ENCODE results near the gene OTOP2. TPM values are rescaled to one million over a fixed set of nuclear protein-coding genes. Genes with fewer than 3 reads are reported as not detected.

Gene OTOP2
- total and polyA plus RNA-seq, 2 of the 8 experiments (the other 6 are each of a cell fraction or from before 2014, with no cell fraction given): 0.23 TPM; not detected in 1

- Histone ChIP-seq H4K8ac (ENCODE audit: extremely low read depth, insufficient read depth, low read length) (0 out of 2 replicates have a peak overlapping the region, but pooled peaks have one; percentile 62), H3K23ac (ENCODE audit: insufficient read length) (no peak overlapping the region), H3K56ac (replicated peaks; ENCODE audit: insufficient read length, low read depth, low read length) (peak overlapping the region; percentile 9), H2BK12ac (ENCODE audit: low read depth, low read length) (peak overlapping the region; percentile 99; the same call in 1 of the 2 replicates), H2BK120ac (replicated peaks; ENCODE audit: low read depth, low read length) (no peak overlapping the region), H3K4me3 (ENCODE audit: extremely low read depth in 1 of 4, insufficient read depth in 2 of 4, low read depth in 3 of 4, low read length in 4 of 4) (no peak overlapping the region), H2BK20ac (ENCODE audit: low read length) (peak overlapping the region; percentile 15; the same call in 1 of the 2 replicates), H4K5ac (ENCODE audit: insufficient read length, low read depth, low read length) (no peak overlapping the region), H2AFZ (ENCODE audit: low read length) (no peak overlapping the region), H2BK5ac (ENCODE audit: low read depth, low read length) (peak overlapping the region; percentile 54; the same call in 1 of the 2 replicates), H3K9me3 (ENCODE audit: insufficient read depth in 2 of 2, low read depth in 1 of 2, low read length in 1 of 2) (no peaks in the 10 kb centered on the region), H3K23me2 (ENCODE audit: low read depth, low read length) (peaks cover 9% of the 10 kb centered on the region; the same call in 1 of the 2 replicates), H3K4me2 (ENCODE audit: insufficient read depth in 1 of 2, low read depth in 2 of 2, low read length in 2 of 2) (no peak overlapping the region), H2BK15ac (ENCODE audit: low read length) (peak overlapping the region; percentile 99; the same call in 1 of the 2 replicates), H4K91ac (replicated peaks; ENCODE audit: insufficient read length, low read length) (peak overlapping the region; percentile 90), H3K36me3 (ENCODE audit: control insufficient read depth in 2 of 4, insufficient read depth in 4 of 4, low read length in 3 of 4) (no peaks in the 10 kb centered on the region; a peak in 1 of 8 replicates), H3K14ac (ENCODE audit: insufficient read length) (no peak overlapping the region), H3K4ac (replicated peaks; ENCODE audit: insufficient read length, low read depth, low read length) (peak overlapping the region; percentile 59), H3K79me1 (ENCODE audit: low read depth, low read length) (no peaks in the 10 kb centered on the region), H2AK5ac (ENCODE audit: low read depth, low read length) (no peak overlapping the region), H3K79me2 (ENCODE audit: control insufficient read depth in 1 of 2, insufficient read depth in 2 of 2, low read length in 2 of 2) (no peaks in the 10 kb centered on the region), H3K27me3 (replicated peaks in 1 of 4; ENCODE audit: control insufficient read depth in 3 of 4, extremely low read depth in 1 of 4, insufficient read depth in 3 of 4, low read length in 3 of 4) (peaks cover 28 to 38% (median 31%) of the 10 kb centered on the region in 4 experiments), H3K9ac (replicated peaks in 1 of 4; ENCODE audit: extremely low read depth in 1 of 4, low read depth in 3 of 4, low read length in 3 of 4) (no peak overlapping the region), H3K4me1 (replicated peaks in 1 of 4; ENCODE audit: control insufficient read depth in 3 of 4, insufficient read depth in 4 of 4, low read length in 3 of 4) (peaks cover 0 to 19% (median 16%) of the 10 kb centered on the region in 4 experiments; a peak in 6 of 7 replicates), H3K27ac (ENCODE audit: low read depth, low read length) (no peak overlapping the region), H3K18ac (ENCODE audit: extremely low read depth, low read length) (peak overlapping the region; percentile 55), H4K20me1 (replicated peaks in 1 of 2; ENCODE audit: control insufficient read depth in 1 of 2, insufficient read depth in 2 of 2, low read length in 2 of 2) (peaks cover 0 to 7% of the 10 kb centered on the region in 2 experiments)
- ChIA-PET CTCF (ENCODE audit: partially characterized antibody) (interaction anchor here (1.1 to 49.9 kb wide), 16 partner anchors 10 to 129 kb away, joined by 3 to 1072 read pairs (median 6); partner anchors contain the start of genes FADS6 and OTOP3), POLR2A (ENCODE audit: partially characterized antibody) (interaction anchor here (0.6 to 1.4 kb wide), 5 partner anchors 13 to 90 kb away, joined by 3 to 7 read pairs (median 3); partner anchors contain the start of gene FDXR)
- TF ChIP-seq SP2 (IDR thresholded peaks at IDR 0.05; ENCODE audit: low read length) (no peak), YY1 (IDR thresholded peaks at IDR 0.05; ENCODE audit: low read depth, low read length) (no peak)
- whole genome bisulfite sequencing, 2 experiments (ENCODE audit: extremely low coverage in 1 of 2, insufficient coverage in 1 of 2, insufficient read length in 1 of 2, insufficient replicate concordance in 2 of 2, low coverage in 1 of 2, low lambda C conversion rate in 2 of 2, missing lambda C conversion rate in 1 of 2): 95% methylated on average over 27 of the region's 27 CpGs; no CpG with 5 or more reads in 1 of the 2 experiments
- DNase-seq (ENCODE audit: low read depth in 1 of 2, low spot score in 2 of 2): no peak
- no peak for FAIRE-seq
Observed at GRCh38 chr17:74920306-74920620, 3.8 kb upstream of the OTOP2 start.
